Keratinocyte (primary cell): Measurements from ENCODE around the gene ARHGAP15.

Source experiments
- CTCF ChIP-seq, 3 experiments: IDR thresholded peaks in 1 of 3; conservative IDR thresholded peaks in 1 of 3; optimal IDR thresholded peaks in 1 of 3; 2 replicates in 2 of 3; 3 replicates in 1 of 3; pipeline versions ENCODE3 to v1.5.1; 2011; ENCODE audit warnings: low read length in 3 of 3, mild to moderate bottlenecking in 3 of 3, moderate library complexity in 2 of 3, control low read depth in 1 of 3, inconsistent platforms in 1 of 3; ENCODE audit not compliant: insufficient read depth in 2 of 3; ENCODE audit errors: extremely low read depth in 1 of 3
- EZH2 ChIP-seq: IDR thresholded peaks from one replicate; pipeline ENCODE4 v1.6.1; 2012; ENCODE audit warnings: inconsistent platforms, mild to moderate bottlenecking, low read length, moderate library complexity

GRCh38 chr2:143579456-143579855 is 450.2 kb downstream of the ARHGAP15 start:
- TF ChIP-seq CTCF (optimal IDR thresholded peaks at IDR 0.05 in 1 of 3, IDR thresholded peaks at IDR 0.05 in 1 of 3, conservative IDR thresholded peaks at IDR 0.05 in 1 of 3; ENCODE audit: extremely low read depth in 1 of 3, insufficient read depth in 2 of 3, low read length in 3 of 3) = no peak
- no peak for TF ChIP-seq EZH2
